Measurements from ENCODE around the gene RNF220.

The RNF220 gene

GRCh38 chr1:44609412-44609767, 204.3 kb downstream of the RNF220 start:
- TF ChIP-seq, protein P1, sequence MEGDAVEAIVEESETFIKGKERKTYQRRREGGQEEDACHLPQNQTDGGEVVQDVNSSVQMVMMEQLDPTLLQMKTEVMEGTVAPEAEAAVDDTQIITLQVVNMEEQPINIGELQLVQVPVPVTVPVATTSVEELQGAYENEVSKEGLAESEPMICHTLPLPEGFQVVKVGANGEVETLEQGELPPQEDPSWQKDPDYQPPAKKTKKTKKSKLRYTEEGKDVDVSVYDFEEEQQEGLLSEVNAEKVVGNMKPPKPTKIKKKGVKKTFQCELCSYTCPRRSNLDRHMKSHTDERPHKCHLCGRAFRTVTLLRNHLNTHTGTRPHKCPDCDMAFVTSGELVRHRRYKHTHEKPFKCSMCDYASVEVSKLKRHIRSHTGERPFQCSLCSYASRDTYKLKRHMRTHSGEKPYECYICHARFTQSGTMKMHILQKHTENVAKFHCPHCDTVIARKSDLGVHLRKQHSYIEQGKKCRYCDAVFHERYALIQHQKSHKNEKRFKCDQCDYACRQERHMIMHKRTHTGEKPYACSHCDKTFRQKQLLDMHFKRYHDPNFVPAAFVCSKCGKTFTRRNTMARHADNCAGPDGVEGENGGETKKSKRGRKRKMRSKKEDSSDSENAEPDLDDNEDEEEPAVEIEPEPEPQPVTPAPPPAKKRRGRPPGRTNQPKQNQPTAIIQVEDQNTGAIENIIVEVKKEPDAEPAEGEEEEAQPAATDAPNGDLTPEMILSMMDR (conservative IDR thresholded peaks at IDR 0.05) = no peak
- no peak overlapping the region for H3K27ac ChIP-seq

GRCh38 chr1:44609768-44610526, 204.9 kb downstream of the RNF220 start:
- TF ChIP-seq, protein P1 (conservative IDR thresholded peaks at IDR 0.05) = no peak
- no peak overlapping the region for H3K27ac ChIP-seq

GRCh38 chr1:44610527-44611148, 205.6 kb downstream of the RNF220 start:
- TF ChIP-seq, protein P1 (conservative IDR thresholded peaks at IDR 0.05) = no peak
- no peak overlapping the region for H3K27ac ChIP-seq

DNA sequence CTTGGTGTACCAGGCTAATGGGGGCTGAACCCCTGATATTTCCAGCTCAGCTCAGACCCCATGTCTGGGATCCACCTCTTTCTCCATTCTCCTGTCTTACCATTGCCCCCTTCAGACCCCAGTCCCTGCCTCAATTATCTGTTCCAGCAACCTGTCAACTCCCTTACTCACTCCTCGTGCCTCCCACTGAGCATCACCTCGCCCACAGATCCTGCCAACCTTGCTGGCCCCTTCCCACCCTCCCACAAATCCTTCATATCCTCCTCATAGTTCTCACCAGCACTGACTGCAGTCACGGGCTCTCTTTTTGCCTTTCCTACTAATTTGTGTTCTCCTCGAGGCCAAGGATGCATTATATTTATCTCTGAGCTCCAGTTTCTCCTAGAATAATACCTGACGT, 206.4 kb downstream of the RNF220 start:
- H3K27ac ChIP-seq = no peak overlapping the region
- TF ChIP-seq, protein P1 (conservative IDR thresholded peaks at IDR 0.05) = no peak

- TF ChIP-seq, protein P1 (conservative IDR thresholded peaks at IDR 0.05) = no peak
- no peak overlapping the region for H3K27ac ChIP-seq
Observed at GRCh38 chr1:44611866-44612265, 206.8 kb downstream of the RNF220 start.

DNA sequence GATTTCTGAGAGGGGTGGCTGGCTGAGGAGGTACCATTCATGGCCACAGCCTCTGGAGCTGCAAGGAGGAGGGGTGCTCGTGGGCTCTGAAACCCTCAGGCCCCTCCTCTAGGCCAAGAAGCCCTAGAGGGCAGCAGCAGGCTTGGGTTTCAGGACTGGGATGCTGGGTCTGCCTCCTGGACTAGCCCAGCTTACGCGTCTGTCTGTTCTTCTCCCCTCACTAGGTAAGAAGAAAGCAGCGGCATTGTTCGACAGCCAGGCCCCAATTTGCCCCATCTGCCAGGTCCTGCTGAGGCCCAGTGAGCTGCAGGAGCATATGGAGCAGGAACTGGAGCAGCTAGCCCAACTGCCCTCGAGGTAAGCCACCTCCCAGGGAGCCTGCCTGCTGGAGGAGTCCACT, 208.9 kb downstream of the RNF220 start:
- H3K27ac ChIP-seq = no peak overlapping the region

DNA sequence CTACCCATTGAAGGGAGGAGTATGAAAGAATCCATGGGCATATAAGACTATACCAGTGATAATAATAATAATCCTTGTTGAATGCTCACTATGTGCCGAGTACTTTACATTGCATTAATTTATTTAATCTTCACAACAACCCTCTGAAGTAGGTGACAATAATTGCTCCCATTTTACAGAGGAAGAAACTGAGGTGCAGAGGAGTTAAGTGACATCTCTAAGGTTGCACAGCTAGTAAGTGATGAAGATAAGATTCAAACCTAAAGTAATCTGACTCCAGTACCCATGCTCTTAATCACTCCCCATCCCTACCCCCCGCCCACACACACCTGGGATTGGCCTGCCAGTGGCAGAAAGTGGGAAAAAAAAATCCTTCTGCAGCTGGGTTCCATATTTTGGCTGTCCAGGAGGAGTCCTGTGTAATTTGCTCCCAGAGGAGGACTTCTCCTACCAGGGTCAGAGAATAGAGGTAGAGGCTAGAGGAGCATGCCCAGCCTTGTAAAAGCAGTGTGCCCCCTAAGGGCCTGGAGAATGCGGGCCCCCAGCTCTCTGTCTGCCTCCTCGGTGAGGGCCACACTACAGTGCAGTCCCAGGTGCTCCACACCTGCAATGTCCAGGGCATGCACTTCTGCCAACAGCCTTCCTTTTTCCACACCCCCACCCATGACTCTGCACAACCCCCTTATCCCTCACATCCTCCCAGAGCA, 211.4 kb downstream of the RNF220 start:
- TF ChIP-seq, protein P1 (conservative IDR thresholded peaks at IDR 0.05) = no peak
- no peak overlapping the region for H3K27ac ChIP-seq

More for the DNA sequence above, 208.9 kb downstream of the RNF220 start:
- TF ChIP-seq, protein P1 (conservative IDR thresholded peaks at IDR 0.05) = no peak

All from VCaP (cell line).